ENCODE results near the gene EIF4A3.

DNA sequence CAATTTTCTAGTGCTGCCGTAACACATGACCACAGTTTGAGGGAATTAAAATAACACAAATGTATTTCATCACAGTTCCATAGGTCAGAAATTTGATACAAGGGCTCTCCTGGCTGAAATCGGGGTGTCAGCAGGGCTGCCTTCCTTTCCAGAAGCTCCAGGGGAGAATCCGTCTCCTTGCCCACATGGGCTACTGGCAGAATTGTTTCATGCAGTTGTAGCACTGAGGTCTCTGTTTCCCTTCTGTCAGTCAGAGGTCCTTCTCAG is 20.5 kb downstream of the EIF4A3 start:
- no peak for TF ChIP-seq POLR2A (IDR thresholded peaks at IDR 0.05)
- TF ChIP-seq, protein P1, sequence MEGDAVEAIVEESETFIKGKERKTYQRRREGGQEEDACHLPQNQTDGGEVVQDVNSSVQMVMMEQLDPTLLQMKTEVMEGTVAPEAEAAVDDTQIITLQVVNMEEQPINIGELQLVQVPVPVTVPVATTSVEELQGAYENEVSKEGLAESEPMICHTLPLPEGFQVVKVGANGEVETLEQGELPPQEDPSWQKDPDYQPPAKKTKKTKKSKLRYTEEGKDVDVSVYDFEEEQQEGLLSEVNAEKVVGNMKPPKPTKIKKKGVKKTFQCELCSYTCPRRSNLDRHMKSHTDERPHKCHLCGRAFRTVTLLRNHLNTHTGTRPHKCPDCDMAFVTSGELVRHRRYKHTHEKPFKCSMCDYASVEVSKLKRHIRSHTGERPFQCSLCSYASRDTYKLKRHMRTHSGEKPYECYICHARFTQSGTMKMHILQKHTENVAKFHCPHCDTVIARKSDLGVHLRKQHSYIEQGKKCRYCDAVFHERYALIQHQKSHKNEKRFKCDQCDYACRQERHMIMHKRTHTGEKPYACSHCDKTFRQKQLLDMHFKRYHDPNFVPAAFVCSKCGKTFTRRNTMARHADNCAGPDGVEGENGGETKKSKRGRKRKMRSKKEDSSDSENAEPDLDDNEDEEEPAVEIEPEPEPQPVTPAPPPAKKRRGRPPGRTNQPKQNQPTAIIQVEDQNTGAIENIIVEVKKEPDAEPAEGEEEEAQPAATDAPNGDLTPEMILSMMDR (IDR thresholded peaks at IDR 0.05): no peak
- TF ChIP-seq POLR2AphosphoS5 (IDR thresholded peaks at IDR 0.05): no peak
